T-helper 1 cell treated with Interleukin-12 subunit alpha and Interleukin-12 subunit beta and Interleukin-4 antibody, amounts not matched to agents 30 ng/mL and 1 ng/mL, for 36 hours (primary cell): ENCODE data around the gene ZP1. TPM values are rescaled to one million over a fixed set of nuclear protein-coding genes. Genes with fewer than 3 reads are reported as not detected.

Experiments used
- intact Hi-C: fragments of 100-400 bp; cut with micrococcal nuclease; formaldehyde crosslinking; loops from one replicate; pipeline ENCODE4 v1.15.1; 2024
- total RNA-seq: library from RNA; stranded (reverse); gene quantifications from 2 replicates; pipeline ENCODE4 v1.2.3, GENCODE V29; 2022

ZP1 gene
- total RNA-seq, 1 donor from 2014 or later = not detected

- intact Hi-C loops = loop anchor here (1.0 to 5.0 kb wide), 6 partner anchors 63 to 1731 kb away; partner anchors contain the start of genes CYB561A3, PRPF19, TMEM138 and VPS37C
Observed at GRCh38 chr11:60842668-60843600, 24.4 kb upstream of the ZP1 start.

DNA sequence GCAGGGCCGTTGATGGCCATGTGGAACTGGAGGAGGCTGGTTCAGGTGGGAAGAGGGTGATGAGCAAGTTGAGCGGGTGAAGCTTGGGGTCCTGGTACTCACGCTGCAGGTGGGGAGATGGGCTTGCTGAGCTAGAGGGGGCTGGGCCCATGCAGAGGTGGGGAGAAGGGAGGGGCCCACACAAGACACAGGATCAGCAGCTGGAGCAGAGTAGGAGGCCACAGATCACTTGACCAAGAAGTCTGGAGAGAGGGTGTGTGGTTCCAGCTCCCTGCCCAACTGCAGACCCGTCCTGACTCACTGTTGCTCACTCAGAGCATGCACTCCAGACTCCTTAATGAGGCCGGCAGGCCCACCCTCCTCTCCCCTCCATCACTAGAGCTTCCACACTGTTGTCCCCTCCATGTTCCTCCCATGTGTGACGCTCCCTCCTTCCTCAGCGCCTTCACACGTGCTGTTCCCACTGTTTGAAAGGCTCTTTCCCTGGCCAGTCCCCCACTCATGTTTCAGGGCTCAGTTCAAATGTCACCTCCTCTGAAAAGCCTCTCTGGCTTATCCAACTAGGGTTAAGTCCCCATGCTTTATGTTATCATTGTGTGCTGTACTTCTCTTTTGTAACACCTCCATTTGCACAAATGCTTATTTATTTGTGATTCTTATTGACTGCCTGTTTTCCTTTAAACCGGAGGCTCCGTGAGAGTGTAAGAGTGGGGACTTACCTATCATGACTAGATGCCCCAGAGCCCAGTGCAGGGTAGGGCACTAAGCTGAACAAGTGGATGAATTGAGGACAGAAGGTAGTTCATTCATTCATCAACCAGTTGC is 23.1 kb upstream of the ZP1 start:
- intact Hi-C loops = loop anchor here (5.0 kb wide), 3 partner anchors 518 to 1732 kb away; partner anchors contain the start of genes CYB561A3 and TMEM138

DNA sequence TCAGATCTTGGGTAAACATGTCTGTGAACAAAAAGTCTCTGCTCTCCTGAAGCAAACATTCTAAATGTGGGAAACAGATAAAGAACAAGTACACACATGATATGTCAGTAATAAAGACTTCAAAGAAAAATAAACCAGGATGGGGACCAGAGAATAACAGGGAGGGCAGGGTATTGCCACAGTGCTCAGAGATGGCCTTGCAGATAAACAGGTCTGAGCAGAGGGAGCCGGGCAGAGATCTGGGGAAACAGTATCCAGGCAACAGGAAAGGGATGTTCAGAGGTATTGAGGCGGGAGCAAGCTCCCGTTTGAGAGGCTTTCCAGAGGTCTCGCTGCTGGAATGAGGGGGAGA is 22.5 kb upstream of the ZP1 start:
- intact Hi-C loops = loop anchor here (5.0 kb wide), 3 partner anchors 517 to 1733 kb away; partner anchors contain the start of genes CYB561A3 and TMEM138

- intact Hi-C loops = no loop called here
Observed at GRCh38 chr11:60845338-60845737, 22.0 kb upstream of the ZP1 start.

DNA sequence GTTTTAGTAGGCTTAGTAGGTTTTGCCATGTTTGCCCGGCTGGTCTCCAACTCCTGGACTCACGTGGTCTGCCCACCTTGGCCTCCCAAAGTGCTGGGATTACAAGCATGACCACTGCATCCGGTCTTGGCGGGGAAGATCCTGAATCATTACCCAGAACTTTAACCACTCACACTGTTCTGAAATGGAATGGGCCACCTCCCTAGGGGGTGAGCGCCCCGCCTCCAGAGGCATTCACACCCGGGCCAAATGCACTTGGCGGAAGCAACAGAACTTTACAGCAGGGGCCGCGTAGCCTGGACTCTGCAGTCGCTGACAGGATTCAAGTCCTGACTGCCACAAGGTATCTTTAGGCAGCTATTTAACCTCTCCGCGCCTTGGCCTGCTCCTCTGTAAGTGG is 20.1 kb upstream of the ZP1 start:
- intact Hi-C loops = no loop called here

DNA sequence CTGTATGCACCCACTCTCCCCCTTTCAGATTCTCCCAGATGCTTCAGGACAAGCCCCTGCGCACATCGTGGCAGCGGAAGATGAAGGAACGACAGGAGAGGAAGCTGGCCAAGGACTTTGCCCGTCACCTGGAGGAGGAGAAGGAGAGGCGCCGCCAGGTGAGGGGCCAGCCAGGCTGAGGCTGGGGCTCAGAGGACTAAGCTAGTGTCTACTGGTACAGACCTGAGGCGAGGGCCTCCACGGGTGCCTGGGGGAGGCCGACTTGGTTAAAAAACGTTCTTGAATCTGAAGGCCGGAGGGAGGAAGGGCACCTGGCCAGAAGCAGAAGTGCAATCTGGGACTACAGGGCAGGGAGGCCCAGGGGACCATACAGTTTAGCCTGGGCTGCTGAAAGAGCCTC is 19.4 kb upstream of the ZP1 start:
- intact Hi-C loops = no loop called here

DNA sequence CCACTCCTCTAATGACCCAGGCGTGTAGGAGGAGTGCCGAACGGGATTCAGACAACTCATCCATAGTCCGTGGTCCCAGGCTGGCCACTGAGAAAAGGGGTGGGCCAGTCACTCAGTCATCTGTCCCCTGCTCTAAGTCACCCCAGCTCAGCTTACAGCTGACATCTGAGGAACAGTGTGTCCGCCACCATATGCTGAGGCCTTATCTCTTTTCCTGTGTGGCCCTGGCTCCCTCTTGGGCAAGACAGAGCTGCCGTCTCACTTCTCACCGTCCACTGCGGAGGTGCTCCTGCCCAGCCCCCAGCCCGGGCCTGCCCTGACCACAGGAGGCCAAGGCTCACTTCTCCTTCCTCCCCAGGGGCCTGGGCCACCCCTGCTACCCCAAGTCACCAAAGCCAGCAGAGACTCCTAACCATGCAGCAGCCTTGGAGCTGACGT is 18.6 kb upstream of the ZP1 start:
- intact Hi-C loops = no loop called here

- intact Hi-C loops = no loop called here
Observed at GRCh38 chr11:60849641-60850520, 17.5 kb upstream of the ZP1 start.

GRCh38 chr11:60851327-60852104 is 15.8 kb upstream of the ZP1 start:
- intact Hi-C loops = no loop called here

DNA sequence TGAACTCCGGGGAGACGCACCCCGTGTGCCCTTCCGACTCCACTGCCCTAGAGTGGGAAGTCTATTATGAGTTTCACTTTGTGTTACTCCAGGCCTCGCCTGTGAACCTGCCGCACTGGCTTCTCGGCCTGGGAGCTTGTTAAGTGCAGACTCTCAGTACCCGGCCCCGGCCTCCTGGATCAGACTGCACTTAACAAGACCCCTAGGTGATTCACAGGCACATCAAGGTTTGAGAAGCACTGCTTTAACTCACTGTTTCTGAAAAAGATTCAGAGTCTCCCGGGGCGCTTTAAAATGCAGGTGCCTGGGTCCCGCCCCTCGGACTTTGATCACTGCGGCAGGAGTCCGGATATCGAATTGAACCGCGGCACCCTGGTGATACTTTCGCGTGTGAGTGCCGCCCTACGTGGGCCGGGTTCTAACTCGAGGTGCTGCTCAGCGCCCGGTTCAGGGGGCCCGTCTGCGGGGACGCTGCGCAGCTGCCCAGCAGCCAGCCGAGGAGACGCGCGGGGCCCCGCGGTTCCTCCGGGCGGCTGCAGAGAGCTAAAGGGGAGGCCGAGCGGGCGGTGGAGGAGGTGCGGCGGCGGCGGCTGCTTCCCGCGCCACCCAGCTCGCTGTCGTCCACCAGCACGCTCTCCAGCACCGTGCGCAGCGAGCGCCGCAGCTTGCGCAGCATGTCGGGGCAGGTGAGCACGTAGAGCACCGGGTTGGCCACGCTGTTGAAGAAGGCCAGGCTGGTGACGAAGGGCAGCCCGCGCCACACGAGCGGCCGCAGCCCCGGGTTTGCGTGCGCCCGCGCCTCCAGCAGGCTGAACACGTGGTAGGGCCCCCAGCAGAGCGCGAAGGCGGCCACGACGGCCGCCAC is 15.0 kb upstream of the ZP1 start:
- intact Hi-C loops = no loop called here

DNA sequence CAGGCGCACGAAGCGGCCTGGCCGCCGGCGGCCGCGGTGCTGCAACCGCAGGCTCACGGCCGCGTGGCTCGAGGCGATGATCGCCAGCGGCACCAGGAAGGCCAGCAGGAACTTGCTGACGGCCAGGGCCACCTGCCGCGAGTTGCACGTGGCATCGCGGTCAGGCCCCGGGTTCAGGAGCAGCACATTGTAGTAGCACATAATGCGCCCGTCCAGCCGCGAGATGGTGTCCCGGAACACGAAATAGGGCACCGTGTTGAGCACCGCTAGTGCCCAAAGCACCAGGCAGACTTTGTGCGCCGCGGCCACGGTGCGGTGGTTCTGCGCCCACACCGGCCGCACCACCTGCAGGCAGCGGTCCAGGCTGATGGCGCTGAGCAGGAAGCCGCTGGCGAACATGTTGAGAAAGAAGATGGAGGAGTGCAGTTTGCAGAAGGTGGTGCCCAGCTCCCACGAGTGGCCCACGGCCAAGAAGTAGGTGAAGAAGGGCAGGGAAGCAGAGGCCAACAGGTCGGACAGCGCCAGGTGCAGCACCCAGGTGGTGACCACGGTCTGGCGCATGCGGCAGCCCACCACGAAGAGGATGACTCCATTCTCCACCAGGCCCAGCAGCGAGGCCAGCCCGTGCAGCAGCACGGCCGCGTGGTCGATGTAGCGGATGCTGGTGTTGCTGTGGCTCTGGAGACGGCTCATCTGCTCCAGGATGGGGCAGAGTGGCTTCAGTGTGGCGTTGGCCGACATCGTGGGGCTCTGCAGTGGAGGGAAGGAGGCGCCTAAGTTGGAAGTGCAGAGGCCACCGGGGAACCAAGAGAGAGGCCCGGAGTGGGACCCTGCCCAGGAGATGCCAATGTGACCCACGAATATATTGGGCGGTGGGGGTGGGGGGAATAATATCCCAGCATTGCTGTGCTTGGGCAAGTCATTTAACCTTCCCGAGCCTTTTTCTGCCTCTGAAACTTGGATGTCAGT is 14.1 kb upstream of the ZP1 start:
- intact Hi-C loops = no loop called here

GRCh38 chr11:60854140-60854846 is 13.0 kb upstream of the ZP1 start:
- intact Hi-C loops = no loop called here

GRCh38 chr11:60854847-60855725 is 12.3 kb upstream of the ZP1 start:
- intact Hi-C loops = no loop called here

GRCh38 chr11:60855726-60856633 is 11.4 kb upstream of the ZP1 start, which contains the start of gene PTGDR2:
Gene PTGDR2 (minus strand): TSS chr11:60855950. CDS start chr11:60853722, 2,228 bp downstream.
- intact Hi-C loops = no loop called here
